Psoas muscle (tissue), 8 donors: ENCODE data around the gene CNTNAP3B. TPM values are rescaled to one million over a fixed set of nuclear protein-coding genes. Genes with fewer than 3 reads are reported as not detected.
"Not testable (repeated sequence)": the region's sequence is repeated elsewhere in the genome, so short reads cannot be mapped to it uniquely, and the experiment has no call there.

Experiments used
- ATAC-seq, 4 donors: fragments of 200-7000 bp; cut with Tn5 transposase; one replicate each; pipeline ENCODE4 v1.9.1; 2020; ENCODE audit warnings: moderate library complexity in 3 of 4, mild to moderate bottlenecking in 2 of 4
- DNase-seq, 2 donors: peaks; one replicate each; pipeline ENCODE4 v3.0.0-alpha.2; 2020
- H3K27ac ChIP-seq: fragments of 200-600 bp; one replicate; pipeline ENCODE4 v1.8.0; 2022
- H3K27me3 ChIP-seq, 3 donors: fragments of 200-600 bp in 1 of 3; one replicate each; pipeline versions ENCODE4 v1.6.1 to v1.8.0; 2013 to 2022; ENCODE audit warnings: low read length in 2 of 3, mild to moderate bottlenecking in 2 of 3, moderate library complexity in 1 of 3; ENCODE audit not compliant: insufficient read depth in 3 of 3
- H3K36me3 ChIP-seq, 2 donors: fragments of 200-600 bp in 1 of 2; one replicate each; pipeline versions ENCODE4 v1.6.1 to v1.8.0; 2013 to 2022; ENCODE audit warnings: low read depth in 1 of 2, mild to moderate bottlenecking in 1 of 2, moderate library complexity in 1 of 2; ENCODE audit not compliant: insufficient read depth in 1 of 2
- H3K4me1 ChIP-seq: fragments of 200-600 bp; one replicate; pipeline ENCODE4 v1.8.0; 2022
- H3K4me3 ChIP-seq: fragments of 200-600 bp; one replicate; pipeline ENCODE4 v1.8.0; 2022; ENCODE audit warnings: mild to moderate bottlenecking
- H3K9me3 ChIP-seq: fragments of 200-600 bp; one replicate; pipeline ENCODE4 v1.8.0; 2022
- WGBS, 3 donors: extraction: QIAGEN DNeasy Blood & Tissue Kit; methylation state at CpG; one replicate each; pipeline versions ENCODE4 v1.1.6 to v1.1.7; 2013; 5-methylcytosine and 5-hydroxymethylcytosine counted together
- intact Hi-C, 2 donors: fragments of 100-400 bp; cut with DNase I; formaldehyde crosslinking; loops; one replicate each; pipeline versions ENCODE4 v1.11.0 to v1.14.2; 2022
- polyA plus RNA-seq, 3 donors: library from polyadenylated mRNA; stranded (reverse); fragments of 200-250 nt; gene quantifications; one replicate each; pipeline ENCODE4 v1.2.3, GENCODE V29; 2013
- total RNA-seq, 4 donors: library from RNA; stranded (reverse); fragmentation: NEBNext Ultra II Directional in 2 of 4; extraction: Animal tissue kit (Norgen Biotek cat#: 25700) in 2 of 4; gene quantifications; one replicate each; pipeline versions ENCODE4 v1.2.1 to v1.2.4, GENCODE V29; 2021 to 2023
- donor health status: healthy with polysubstance abuse.
- donor health status: DM: no; HTN: no; CAD: no; lungs with moderate emphysema.
- donor health status: Bipolar disorder and iron deficiency.
- donor health status: healthy.
- donor health status: DM: yes; HTN: yes; CAD: no.
- donor health status: DM: no; HTN: no; CAD: no.
- donor health status: DM: no; HTN: no; CAD: no.
- donor health status: DM: yes; HTN: yes; CAD: no.

Gene CNTNAP3B
- total and polyA plus RNA-seq, 7 donors = 0.65 to 2.6 (median 1.3) TPM

DNA sequence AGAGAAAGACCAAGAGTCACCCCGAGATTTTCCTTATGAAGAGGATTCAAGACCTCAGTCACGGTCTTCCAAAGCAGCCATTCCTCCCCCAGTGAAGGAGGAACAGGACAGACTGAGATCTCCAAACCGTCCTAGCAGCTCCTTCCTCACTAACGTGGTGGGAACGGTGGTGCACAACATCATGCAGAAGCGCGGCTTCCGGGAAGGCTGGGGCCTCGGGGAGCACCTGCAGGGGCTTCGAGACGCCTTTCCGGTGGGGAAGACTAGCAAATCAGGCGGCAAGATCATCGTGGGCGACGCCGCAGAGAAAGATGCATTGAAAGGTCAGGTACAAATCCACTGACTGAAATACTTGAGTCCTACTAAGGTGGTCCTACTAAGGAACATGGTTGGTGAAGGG lies 154.3 kb downstream of the CNTNAP3B start:
- intact Hi-C loops, H3K36me3 ChIP-seq, H3K27me3 ChIP-seq, H3K27ac ChIP-seq, H3K4me1 ChIP-seq, H3K4me3 ChIP-seq, ATAC-seq, H3K9me3 ChIP-seq, DNase-seq: not testable (repeated sequence)
- WGBS, 3 donors = 92 to 93% (median 93%) methylated on average over 15 of the region's 17 CpGs

- H3K27ac ChIP-seq, H3K27me3 ChIP-seq, H3K9me3 ChIP-seq, ATAC-seq, H3K4me3 ChIP-seq, DNase-seq, H3K4me1 ChIP-seq, H3K36me3 ChIP-seq, intact Hi-C loops: not testable (repeated sequence)
- WGBS, 3 donors = 28 to 47% (median 30%) methylated on average over 30 to 43 of the region's 43 CpGs
These were observed 176.2 kb downstream of the CNTNAP3B start for GRCh38 chr9:41953007-41953406.

- H3K27ac ChIP-seq, H3K9me3 ChIP-seq, ATAC-seq, H3K4me1 ChIP-seq, H3K27me3 ChIP-seq, H3K4me3 ChIP-seq, DNase-seq, H3K36me3 ChIP-seq, intact Hi-C loops: not testable (repeated sequence)
- 70 to 88% (median 73%) methylated on average over 2 of the region's 3 CpGs for WGBS, 3 donors
These were observed 187.5 kb downstream of the CNTNAP3B start for GRCh38 chr9:41941738-41942137.

- ATAC-seq, H3K27me3 ChIP-seq, H3K9me3 ChIP-seq, DNase-seq, H3K27ac ChIP-seq, H3K4me1 ChIP-seq, intact Hi-C loops, H3K36me3 ChIP-seq, H3K4me3 ChIP-seq: not testable (repeated sequence)
These were observed 191.1 kb downstream of the CNTNAP3B start for GRCh38 chr9:41938143-41938542.

GRCh38 chr9:41935727-41936126 lies 193.5 kb downstream of the CNTNAP3B start:
- WGBS, 3 donors = 58 to 69% (median 61%) methylated on average over 2 to 3 of the region's 3 CpGs
- H3K36me3 ChIP-seq, DNase-seq, H3K4me3 ChIP-seq, H3K4me1 ChIP-seq, H3K27ac ChIP-seq, intact Hi-C loops, ATAC-seq, H3K27me3 ChIP-seq, H3K9me3 ChIP-seq: not testable (repeated sequence)

DNA sequence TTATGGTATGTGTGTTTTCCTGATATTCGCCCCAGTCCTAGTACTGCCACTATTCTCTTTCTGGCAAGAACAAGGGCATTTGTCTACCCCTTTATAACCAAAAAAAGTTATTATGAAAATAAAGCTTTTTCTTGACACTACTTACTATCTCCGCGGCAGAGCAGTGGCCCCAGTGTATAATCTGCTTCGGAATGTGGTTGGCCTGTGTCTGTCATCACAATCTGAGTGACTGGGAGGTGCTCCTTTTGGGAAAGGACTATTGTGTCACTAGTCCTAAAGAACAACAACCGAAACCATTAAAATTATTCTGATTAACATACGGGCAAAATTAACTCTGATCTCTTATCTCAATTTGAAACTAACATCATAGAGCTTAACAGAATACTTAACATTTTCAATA lies 200.1 kb downstream of the CNTNAP3B start:
- H3K27ac ChIP-seq, H3K9me3 ChIP-seq, ATAC-seq, H3K4me3 ChIP-seq, intact Hi-C loops, H3K27me3 ChIP-seq, DNase-seq, H3K4me1 ChIP-seq, H3K36me3 ChIP-seq: not testable (repeated sequence)
- WGBS, 3 donors = 76 to 88% (median 81%) methylated on average over 5 of the region's 6 CpGs

DNA sequence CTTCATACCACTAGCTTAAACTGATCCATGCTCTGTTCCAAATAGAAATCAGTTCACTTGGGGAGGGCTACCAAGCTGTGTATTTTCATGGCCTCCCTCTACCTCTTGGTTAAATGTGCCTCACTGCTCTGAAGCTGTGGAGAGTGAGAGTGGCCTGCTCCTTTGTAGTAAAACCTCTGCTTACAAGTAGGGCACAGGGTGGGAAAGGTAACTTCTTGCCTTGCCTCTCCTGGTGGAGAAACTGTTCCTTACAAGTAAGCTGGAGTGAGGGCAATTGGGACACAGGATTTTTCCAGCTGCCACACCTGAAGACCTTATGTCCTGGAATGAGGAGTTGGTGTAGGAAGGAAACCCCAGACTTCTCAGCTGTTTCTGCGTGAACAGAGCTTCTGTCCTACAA lies 211.9 kb downstream of the CNTNAP3B start:
- DNase-seq, H3K36me3 ChIP-seq, H3K4me1 ChIP-seq, ATAC-seq, H3K9me3 ChIP-seq, intact Hi-C loops, H3K27ac ChIP-seq, H3K4me3 ChIP-seq, H3K27me3 ChIP-seq: not testable (repeated sequence)
- WGBS, 3 donors = 0 to 86% (median 79%) methylated on average over 1 of the region's 1 CpG

DNA sequence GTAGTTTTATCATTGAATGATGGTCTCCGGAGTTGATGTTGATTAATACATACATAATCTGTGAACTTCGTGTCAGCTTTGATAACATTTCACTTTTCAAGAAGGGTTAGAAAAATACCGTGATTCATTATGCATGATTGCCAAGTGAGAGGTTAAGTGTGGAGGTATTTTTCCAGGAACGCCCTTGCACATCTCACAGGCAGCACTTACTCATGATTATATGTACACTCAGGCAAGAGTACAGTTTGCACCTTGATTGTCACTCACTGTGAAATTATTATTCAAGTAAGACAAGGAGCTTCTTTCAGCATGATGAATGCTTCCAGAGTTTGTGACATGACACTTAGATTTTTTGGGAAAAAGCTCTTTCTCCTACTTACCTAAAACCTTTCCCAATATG lies 223.7 kb downstream of the CNTNAP3B start:
- H3K9me3 ChIP-seq, DNase-seq, intact Hi-C loops, H3K4me3 ChIP-seq, ATAC-seq, H3K36me3 ChIP-seq, H3K4me1 ChIP-seq, H3K27me3 ChIP-seq, H3K27ac ChIP-seq: not testable (repeated sequence)
- WGBS, 3 donors = no CpG with 5 or more reads among the region's 4 CpGs

DNA sequence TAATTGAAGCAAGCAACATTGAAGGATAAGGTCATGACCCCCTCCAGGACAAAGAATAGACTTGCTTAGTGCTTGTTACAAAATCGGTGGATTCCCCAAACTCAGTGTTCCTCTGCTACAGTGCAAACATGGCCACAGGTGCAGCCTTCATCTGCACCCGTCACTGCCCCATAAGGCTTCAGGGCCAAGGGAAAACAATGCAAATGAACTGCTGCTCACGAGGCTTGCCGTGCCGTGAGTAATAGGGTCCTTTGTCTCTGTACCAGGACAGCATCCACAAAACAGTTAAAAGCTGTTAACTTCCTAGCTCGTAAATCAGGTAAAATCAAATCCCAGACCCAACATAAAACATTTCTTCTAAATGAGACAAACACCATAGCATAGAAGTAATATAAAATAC lies 226.5 kb downstream of the CNTNAP3B start:
- H3K36me3 ChIP-seq, H3K9me3 ChIP-seq, intact Hi-C loops, H3K4me3 ChIP-seq, H3K4me1 ChIP-seq, DNase-seq, ATAC-seq, H3K27me3 ChIP-seq, H3K27ac ChIP-seq: not testable (repeated sequence)
- no CpG with 5 or more reads among the region's 6 CpGs for WGBS, 3 donors

DNA sequence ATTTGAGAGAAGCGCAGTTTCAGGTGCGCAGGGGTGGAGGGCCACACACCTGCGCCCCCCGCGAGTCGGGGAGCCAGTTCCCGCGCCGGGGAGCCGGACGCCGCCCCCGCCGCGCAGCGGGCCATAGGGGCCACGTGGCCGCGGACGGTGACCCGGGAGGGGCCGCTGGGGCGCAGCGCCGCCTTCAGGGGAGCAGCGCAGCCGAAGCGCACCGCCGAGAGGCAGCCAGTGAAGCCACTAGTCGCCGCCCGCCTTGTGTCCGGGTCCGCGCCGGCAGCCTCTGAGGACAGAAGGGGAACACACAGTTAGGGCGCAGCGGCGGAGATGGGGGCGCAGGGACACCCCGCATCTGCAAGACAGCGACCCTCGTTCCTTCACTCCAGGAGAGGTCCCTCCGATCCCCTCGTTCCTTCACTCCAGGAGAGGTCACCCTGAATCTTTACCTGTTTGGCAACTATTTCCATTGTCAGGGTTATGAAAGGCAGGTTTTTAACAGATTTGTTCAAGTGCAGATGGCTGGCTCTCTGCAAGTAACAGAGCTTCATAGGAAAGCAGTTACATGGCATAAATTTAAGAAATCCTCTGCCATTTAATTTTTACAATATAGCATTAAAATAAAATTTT lies 230.4 kb downstream of the CNTNAP3B start:
- H3K27me3 ChIP-seq, H3K9me3 ChIP-seq, DNase-seq, H3K27ac ChIP-seq, H3K4me1 ChIP-seq, H3K36me3 ChIP-seq, ATAC-seq, H3K4me3 ChIP-seq, intact Hi-C loops: not testable (repeated sequence)
- no CpG with 5 or more reads among the region's 46 CpGs for WGBS, 3 donors

DNA sequence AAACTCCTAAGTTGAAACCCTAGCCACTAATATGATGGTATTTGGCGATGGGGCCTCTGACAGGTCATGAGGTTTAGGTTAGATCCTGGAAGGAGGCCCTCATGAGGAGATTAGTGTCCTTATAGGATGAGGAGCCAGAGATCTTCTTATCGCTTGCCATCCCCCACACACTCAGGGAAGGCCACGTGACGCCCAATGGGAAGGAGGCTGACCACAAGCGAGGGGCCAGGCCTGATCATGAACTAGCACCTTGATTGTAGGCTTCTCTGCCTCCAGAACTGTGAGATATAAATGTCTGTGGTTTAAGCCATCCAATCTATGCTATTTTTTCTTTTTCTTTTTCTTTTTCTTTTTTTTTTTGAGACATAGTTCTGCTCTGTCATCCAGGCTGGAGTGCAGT lies 254.7 kb downstream of the CNTNAP3B start:
- H3K36me3 ChIP-seq, ATAC-seq, intact Hi-C loops, H3K4me3 ChIP-seq, H3K4me1 ChIP-seq, DNase-seq, H3K27me3 ChIP-seq, H3K27ac ChIP-seq, H3K9me3 ChIP-seq: not testable (repeated sequence)
- no CpG with 5 or more reads among the region's 5 CpGs for WGBS, 3 donors

- WGBS, 3 donors = no CpG with 5 or more reads among the region's 2 CpGs
- H3K27me3 ChIP-seq, H3K27ac ChIP-seq, ATAC-seq, H3K36me3 ChIP-seq, H3K9me3 ChIP-seq, H3K4me3 ChIP-seq, DNase-seq, intact Hi-C loops, H3K4me1 ChIP-seq: not testable (repeated sequence)
These were observed 273.8 kb downstream of the CNTNAP3B start for GRCh38 chr9:41855422-41855821.
